ENCODE data around the gene PTPN11.
"Not testable (repeated sequence)": the region's sequence is repeated elsewhere in the genome, so short reads cannot be mapped to it uniquely, and the experiment has no call there.

PTPN11 gene

DNA sequence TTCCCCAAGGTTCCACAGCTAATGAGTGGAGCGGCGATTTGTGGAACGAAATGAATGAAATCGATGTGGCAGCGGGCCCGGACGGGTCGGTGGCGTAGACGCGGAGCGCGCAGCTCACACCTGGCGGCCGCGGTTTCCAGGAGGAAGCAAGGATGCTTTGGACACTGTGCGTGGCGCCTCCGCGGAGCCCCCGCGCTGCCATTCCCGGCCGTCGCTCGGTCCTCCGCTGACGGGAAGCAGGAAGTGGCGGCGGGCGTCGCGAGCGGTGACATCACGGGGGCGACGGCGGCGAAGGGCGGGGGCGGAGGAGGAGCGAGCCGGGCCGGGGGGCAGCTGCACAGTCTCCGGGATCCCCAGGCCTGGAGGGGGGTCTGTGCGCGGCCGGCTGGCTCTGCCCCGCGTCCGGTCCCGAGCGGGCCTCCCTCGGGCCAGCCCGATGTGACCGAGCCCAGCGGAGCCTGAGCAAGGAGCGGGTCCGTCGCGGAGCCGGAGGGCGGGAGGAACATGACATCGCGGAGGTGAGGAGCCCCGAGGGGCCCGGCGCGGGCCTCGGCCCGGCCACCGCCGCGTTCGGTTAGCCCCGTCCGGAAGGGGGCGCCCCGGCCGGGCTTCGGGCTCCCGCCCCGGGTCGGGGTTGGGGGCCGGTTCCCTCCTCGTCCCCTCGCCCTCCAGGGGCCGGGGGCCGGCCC is at the start of gene PTPN11:
TSS of gene PTPN11 (plus strand) at position 340 of the 689 bp plus-strand sequence. CDS start at position 505, 165 bp downstream.
- peak; percentile 84 to 97 (median 87) for DNase-seq (ENCODE audit: low read depth in 2 of 3, low spot score in 2 of 3)

- no peak for DNase-seq (ENCODE audit: low read depth in 2 of 3, low spot score in 2 of 3)
Observed at GRCh38 chr12:112370199-112370598, 48.5 kb upstream of the PTPN11 start.

DNA sequence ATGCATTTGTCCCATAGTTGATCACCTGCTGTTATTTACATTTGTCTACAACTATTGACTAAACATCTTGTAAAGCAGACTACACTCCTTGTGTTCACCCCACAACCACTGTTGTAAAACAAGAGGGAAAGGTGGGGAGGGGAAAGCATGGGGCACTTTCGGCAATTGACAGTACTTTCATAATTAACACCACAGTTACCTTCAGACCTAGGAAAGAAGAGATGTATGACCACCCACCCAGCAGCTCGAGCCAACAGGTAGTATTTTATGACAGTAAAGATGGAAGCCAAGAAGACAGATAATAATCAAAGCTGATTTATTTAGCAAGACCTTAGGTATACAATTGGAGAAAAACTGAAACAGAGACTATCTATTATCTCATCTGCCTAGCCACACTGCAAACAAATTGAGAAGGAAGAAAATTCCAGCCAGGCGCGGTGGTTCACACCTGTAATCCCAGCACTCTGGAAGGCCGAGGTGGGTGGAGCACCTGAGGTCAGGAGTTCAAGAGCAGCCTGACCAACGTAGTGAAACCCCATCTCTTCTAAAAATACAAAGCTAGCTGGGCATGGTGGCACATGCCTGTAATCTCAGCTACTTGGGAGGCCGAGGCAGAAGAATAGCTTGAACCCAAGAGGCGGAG is 47.8 kb upstream of the PTPN11 start:
- no peak for DNase-seq (ENCODE audit: low read depth in 2 of 3, low spot score in 2 of 3)

- DNase-seq (ENCODE audit: low read depth in 2 of 3, low spot score in 2 of 3), result no peak
Observed at GRCh38 chr12:112374166-112374740, 44.5 kb upstream of the PTPN11 start.

- no peak for DNase-seq (ENCODE audit: low read depth in 2 of 3, low spot score in 2 of 3)
Observed at GRCh38 chr12:112375105-112375504, 43.6 kb upstream of the PTPN11 start.

DNA sequence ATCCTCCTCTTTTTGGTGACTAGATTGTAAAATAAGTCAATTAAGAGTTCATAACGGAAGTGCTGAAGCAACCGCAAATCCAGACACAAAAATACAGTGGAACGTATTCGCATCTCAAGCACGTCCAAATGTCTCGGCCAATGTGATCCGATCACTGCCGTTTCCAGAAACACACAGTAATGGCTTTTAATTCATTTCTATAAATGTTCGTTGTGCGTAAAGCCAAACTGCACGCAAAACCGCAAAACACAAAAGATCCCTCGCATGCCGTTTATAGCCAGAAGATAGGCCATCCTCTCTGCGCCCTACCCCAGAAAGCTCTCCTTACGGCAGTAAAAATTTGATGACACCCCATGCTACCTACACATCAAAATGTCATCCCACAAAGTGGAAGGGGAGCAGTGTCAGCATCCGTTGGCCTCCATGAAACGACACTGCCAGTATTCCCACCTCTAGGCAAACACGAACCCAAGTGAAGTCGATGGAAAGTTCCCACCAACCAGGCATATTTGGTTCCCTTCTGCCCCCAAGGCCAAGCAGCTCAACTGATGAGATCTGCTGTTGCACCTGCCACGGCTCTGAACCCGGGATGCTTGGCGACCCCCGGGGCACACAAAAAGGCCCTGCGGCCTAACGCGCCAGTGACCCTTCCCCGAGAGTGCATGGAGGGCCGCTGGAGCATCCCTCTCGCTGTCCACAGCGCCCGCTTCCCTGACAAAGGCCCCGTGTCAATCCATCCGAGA is 37.9 kb upstream of the PTPN11 start:
- DNase-seq (ENCODE audit: low read depth in 2 of 3, low spot score in 2 of 3), result no peak

- DNase-seq (ENCODE audit: low read depth in 2 of 3, low spot score in 2 of 3), result no peak
Observed at GRCh38 chr12:112381406-112381882, 37.3 kb upstream of the PTPN11 start.

- DNase-seq (ENCODE audit: low read depth in 2 of 3, low spot score in 2 of 3), result peak; percentile 78 to 93 (median 85)
Observed at GRCh38 chr12:112381883-112382796, 36.6 kb upstream of the PTPN11 start, which contains the start of gene HECTD4. HECTD4 (minus strand) TSS chr12:112382431; CDS start chr12:112382128, 303 bp downstream.

DNA sequence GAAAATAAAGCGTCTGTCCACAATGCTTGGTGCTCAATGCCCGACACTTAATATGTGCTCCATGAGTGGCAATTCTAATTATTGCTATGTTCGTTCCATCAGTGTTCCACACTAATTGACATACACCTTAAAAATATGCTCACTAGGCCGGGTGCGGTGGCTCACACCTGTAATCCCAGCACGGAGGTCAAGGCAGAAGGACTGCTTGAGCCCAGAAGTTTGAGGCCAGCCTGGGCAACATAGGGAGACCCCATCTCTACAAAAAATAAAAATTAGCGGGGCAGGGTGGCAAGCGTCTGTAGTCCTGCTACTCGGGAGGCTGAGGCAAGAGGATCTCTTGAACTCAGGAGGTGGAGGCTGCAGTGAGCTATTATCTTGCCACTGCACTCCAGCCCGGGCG is 35.9 kb upstream of the PTPN11 start:
- DNase-seq (ENCODE audit: low read depth in 2 of 3, low spot score in 2 of 3), result no peak

DNA sequence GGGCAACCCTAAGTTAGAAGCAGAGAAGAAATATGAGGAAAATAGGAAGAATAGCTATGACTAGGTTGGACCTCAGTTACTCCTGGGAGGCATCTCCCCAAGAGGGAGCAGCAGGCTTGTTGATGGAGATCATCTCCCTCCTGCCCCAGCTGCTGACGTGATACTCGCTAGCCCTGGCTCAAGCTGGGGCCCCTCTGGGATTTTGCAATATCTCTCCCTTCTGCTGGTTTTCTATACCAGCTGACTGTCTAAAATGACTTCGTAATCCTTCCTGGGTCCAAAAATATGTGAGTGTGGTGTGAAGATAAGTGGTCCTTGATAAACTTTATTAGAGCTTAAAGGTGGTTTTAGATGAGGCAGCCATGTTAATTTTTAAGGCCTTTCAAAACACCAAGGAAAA is 32.0 kb upstream of the PTPN11 start:
- DNase-seq (ENCODE audit: low read depth in 2 of 3, low spot score in 2 of 3), result no peak

DNA sequence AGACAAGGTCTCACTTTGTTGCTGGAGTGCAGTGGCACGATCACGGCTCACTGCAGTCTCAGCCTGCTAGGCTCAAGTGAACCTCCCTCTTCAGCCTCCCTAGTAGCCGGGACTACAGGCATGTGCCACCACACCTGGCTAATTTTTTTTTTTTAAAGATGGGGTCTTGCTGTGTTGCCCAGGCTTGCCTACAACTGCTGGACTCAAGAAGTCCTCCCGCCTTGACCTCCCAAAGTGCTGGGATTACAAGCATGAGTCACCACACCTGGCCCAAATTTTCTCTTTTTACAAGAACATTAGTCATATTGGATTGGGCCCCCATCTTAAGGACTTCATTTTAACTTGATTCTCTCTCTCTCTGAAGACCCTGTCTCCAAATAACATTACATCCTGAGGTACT is 29.5 kb upstream of the PTPN11 start:
- DNase-seq (ENCODE audit: low read depth in 2 of 3, low spot score in 2 of 3), result no peak

- DNase-seq (ENCODE audit: low read depth in 2 of 3, low spot score in 2 of 3), result not testable (repeated sequence)
Observed at GRCh38 chr12:112389922-112390654, 28.7 kb upstream of the PTPN11 start.

DNA sequence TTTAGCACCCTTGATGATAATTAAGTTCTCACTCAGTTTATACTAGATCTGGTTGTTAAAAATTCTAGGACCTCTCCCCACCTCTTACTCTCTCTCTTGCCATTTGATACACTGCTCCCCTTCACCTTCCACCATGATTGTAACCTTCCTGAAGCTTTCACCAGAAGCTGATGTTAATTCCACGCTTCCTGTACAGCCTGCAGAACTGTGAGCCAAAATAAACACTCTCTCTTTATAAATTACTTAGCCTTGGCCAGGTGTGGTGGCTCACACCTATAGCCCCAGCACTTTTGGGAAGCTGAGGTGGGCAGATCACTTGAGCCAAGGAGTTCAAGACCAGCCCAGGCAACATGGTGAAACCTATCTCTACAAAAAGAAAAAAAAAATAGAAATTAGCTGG is 25.4 kb upstream of the PTPN11 start:
- no peak for DNase-seq (ENCODE audit: low read depth in 2 of 3, low spot score in 2 of 3)

DNA sequence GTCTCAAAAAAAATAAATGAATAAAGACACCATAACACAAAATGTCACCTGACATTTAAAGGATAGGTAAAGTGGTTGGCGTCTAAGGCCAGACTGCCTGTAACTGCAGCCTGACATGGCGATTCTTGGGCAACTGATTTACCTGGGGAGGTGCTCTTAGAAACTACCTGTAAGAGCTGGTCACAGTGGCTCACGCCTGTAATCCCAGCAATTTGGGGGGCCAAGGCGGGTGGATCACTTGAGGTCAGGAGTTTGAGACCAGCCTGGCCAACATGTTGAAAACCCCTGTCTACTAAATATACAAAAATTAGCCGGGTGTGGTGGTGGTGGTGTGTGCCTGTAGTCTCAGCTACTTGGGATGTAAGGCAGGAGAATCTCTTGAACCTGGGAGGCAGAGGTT is 17.7 kb upstream of the PTPN11 start:
- no peak for DNase-seq (ENCODE audit: low read depth in 2 of 3, low spot score in 2 of 3)

DNA sequence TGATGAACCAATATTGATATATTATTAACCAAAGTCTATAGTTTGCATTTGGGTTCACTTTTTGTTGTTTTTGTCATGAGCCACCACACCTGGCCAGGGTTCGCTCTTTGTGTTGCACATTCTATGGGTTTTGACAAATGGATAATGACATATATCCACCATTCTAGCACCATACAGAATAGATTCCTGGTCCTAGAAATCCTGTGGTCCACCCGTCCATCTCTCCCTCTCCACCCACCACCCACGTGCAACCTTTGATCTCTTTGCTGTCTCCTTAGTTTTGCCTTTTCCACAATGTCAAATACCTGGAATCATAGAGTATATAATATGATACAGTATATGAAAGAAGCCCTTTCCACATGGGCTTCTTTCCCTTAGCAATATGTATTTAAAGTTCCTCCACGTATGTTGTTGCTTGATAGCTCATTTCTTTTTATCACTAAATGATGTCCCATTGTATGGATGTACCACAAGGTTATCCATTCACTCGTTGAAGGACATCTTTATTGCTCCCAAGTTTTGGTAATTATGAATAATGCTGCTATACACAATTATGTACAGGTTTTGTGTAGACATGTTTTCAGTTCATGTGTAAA is 16.7 kb upstream of the PTPN11 start:
- no peak for DNase-seq (ENCODE audit: low read depth in 2 of 3, low spot score in 2 of 3)

DNA sequence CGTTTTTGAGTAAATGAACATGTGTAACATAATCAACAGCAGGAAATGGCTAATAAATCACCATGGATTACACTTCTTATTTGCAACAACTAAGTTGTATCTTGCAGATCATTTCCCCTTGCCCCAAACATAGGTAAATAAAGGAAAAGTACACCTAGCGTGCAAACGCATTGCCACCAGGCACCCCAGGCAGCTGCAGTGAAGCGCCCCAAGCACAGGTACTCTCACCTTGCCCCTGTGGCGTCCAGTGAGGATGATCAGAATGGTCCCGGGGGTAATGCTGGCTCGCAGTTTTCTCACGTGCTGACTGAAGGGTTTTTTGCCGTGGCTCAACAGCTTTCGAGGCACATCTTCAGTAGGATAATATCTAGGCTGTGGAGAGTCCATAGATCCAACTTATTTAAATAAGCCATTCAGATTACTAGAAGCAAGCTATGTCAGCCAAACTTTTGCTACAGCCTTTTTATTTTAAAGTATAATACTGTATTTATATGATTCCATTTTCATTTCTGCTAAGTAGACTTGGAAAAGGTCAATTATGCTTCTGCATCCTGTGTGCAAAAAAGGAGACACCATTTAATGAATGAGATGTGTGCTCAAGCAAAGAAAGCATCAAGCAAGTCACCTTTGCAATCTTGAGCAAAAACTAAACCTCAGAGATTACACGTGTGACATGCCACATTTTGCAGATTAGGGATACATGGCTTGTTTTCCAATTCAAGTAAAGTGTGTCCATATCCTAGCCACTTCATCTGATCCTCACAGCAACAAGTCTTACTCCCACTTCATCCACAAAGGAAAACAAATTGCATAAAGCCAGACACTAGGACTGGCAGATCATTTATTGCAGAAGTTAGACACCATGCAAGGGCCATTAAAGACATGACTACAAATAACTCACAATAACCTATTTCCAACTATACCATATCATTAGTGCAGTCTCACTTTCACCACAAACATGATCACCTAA is 11.9 kb upstream of the PTPN11 start:
- no peak for DNase-seq (ENCODE audit: low read depth in 2 of 3, low spot score in 2 of 3)

- not testable (repeated sequence) for DNase-seq (ENCODE audit: low read depth in 2 of 3, low spot score in 2 of 3)
Observed at GRCh38 chr12:112407683-112408082, 11.1 kb upstream of the PTPN11 start.

- DNase-seq (ENCODE audit: low read depth in 2 of 3, low spot score in 2 of 3), result no peak
Observed at GRCh38 chr12:112408621-112409020, 10.1 kb upstream of the PTPN11 start.

Data from activated CD8-positive, alpha-beta memory T cell treated with anti-CD3 and anti-CD28 coated beads for 48 hours (primary cell).